ENCODE results near the gene ABHD12.

GRCh38 chr20:25437153-25437581 lies 46.5 kb upstream of the ABHD12 start:
- TF ChIP-seq POLR2AphosphoS5 (IDR thresholded peaks at IDR 0.05), result no peak
- TF ChIP-seq CTCF (IDR thresholded peaks at IDR 0.05), result no peak
- TF ChIP-seq EP300 (IDR thresholded peaks at IDR 0.05), result no peak

All from stomach (tissue), 4 donors.